Measurements from ENCODE around the gene CCDC177.

DNA sequence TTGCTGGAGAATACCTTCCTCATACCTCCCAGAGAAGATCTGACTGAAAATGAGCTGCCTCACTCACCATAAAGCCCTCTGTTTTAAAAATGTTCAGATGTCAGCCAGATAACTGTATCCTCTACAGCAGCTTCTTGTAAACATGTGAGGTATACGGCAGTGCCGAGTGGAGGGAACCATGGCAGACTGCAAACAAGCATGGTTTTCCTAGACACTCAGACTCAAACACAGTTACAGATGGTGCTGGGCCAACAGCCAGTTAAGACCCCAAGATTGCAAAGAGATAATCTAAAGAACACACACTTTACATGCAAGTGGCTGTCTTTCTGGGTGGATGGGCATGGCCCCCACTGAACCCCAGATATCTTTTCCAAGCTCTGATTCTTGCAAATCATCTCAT lies 16.6 kb upstream of the CCDC177 start:
- TF ChIP-seq CTCF (IDR thresholded peaks at IDR 0.05) (no peak), POLR2A (IDR thresholded peaks at IDR 0.05) (no peak)

Data from right lobe of liver (tissue), 4 donors.